ENCODE measurements around the gene SFMBT2.

SFMBT2 gene

GRCh38 chr10:7152341-7152740 lies 258.5 kb downstream of the SFMBT2 start:
- Histone ChIP-seq H3K36me3 (ENCODE audit: control insufficient read depth in 1 of 2, insufficient read depth in 2 of 2, low read length in 2 of 2) (no peaks in the 10 kb centered on the region), H3K4me1 (ENCODE audit: control insufficient read depth in 1 of 2, insufficient read depth in 2 of 2, low read length in 2 of 2) (no peaks in the 10 kb centered on the region), H3K4me3 (ENCODE audit: low read depth in 1 of 2, low read length in 2 of 2) (no peak overlapping the region), H3K9me3 (ENCODE audit: control insufficient read depth in 1 of 2, low read length in 2 of 2) (no peaks in the 10 kb centered on the region), H3K27me3 (ENCODE audit: low read depth, low read length) (no peaks in the 10 kb centered on the region), H3K27ac (ENCODE audit: low read length) (no peak overlapping the region)

- H3K4me1 ChIP-seq (ENCODE audit: control insufficient read depth in 1 of 2, insufficient read depth in 2 of 2, low read length in 2 of 2) = no peaks in the 10 kb centered on the region
- no peaks in the 10 kb centered on the region for H3K27me3 ChIP-seq (ENCODE audit: low read depth, low read length)
- H3K36me3 ChIP-seq (ENCODE audit: control insufficient read depth in 1 of 2, insufficient read depth in 2 of 2, low read length in 2 of 2) = no peaks in the 10 kb centered on the region
- no peaks in the 10 kb centered on the region for H3K9me3 ChIP-seq (ENCODE audit: control insufficient read depth in 1 of 2, low read length in 2 of 2)
- H3K4me3 ChIP-seq (ENCODE audit: low read depth in 1 of 2, low read length in 2 of 2) = no peak overlapping the region
- no peak overlapping the region for H3K27ac ChIP-seq (ENCODE audit: low read length)
Measured at GRCh38 chr10:7151538-7151937, 259.3 kb downstream of the SFMBT2 start.

DNA sequence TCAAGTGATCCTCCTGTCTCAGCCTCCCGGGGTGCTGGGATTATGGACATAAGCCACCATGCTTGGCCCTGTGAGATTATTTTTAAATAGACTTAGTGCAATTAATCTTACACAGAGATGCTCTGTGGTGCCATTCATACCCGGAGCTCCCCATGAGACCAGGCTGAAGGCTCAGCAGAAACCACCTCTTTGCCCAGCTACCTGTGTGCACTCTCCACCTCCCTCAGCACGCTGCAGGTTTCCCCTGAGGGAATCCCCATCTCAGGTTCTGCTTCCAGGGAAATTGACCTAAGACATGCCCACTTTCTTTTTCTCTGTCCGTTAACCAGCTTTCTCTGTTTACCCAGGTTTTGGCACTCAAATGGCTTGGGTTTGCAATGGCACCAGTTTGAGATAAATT lies 260.5 kb downstream of the SFMBT2 start:
- Histone ChIP-seq H3K4me1 (ENCODE audit: control insufficient read depth in 1 of 2, insufficient read depth in 2 of 2, low read length in 2 of 2) (no peaks in the 10 kb centered on the region), H3K4me3 (ENCODE audit: low read depth in 1 of 2, low read length in 2 of 2) (no peak overlapping the region), H3K27ac (ENCODE audit: low read length) (no peak overlapping the region), H3K36me3 (ENCODE audit: control insufficient read depth in 1 of 2, insufficient read depth in 2 of 2, low read length in 2 of 2) (no peaks in the 10 kb centered on the region), H3K27me3 (ENCODE audit: low read depth, low read length) (no peaks in the 10 kb centered on the region), H3K9me3 (ENCODE audit: control insufficient read depth in 1 of 2, low read length in 2 of 2) (no peaks in the 10 kb centered on the region)

DNA sequence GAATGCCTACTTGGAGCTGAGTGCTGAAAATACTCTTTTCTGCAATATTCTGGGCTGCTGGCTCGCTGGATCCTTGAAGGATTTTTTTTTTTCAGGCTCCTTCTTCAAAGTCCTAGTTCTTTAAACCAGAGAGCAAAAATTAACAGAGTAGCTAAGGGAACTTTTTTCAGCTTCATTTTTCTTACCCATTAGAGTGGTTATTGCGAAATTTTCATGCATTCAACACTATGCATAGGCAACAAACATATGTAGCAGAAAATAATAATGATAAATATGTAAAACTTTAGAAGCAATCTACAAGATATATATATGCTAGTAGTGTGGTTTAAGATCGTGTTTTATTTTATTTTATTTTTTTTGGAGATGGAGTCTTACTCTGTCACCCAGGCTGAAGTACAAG lies 264.6 kb downstream of the SFMBT2 start:
- Histone ChIP-seq H3K36me3 (ENCODE audit: control insufficient read depth in 1 of 2, insufficient read depth in 2 of 2, low read length in 2 of 2) (no peaks in the 10 kb centered on the region), H3K9me3 (ENCODE audit: control insufficient read depth in 1 of 2, low read length in 2 of 2) (no peaks in the 10 kb centered on the region), H3K27ac (ENCODE audit: low read length) (no peak overlapping the region), H3K4me3 (ENCODE audit: low read depth in 1 of 2, low read length in 2 of 2) (no peak overlapping the region), H3K27me3 (ENCODE audit: low read depth, low read length) (no peaks in the 10 kb centered on the region), H3K4me1 (ENCODE audit: control insufficient read depth in 1 of 2, insufficient read depth in 2 of 2, low read length in 2 of 2) (no peaks in the 10 kb centered on the region)

GRCh38 chr10:7136016-7136415 lies 274.8 kb downstream of the SFMBT2 start:
- Histone ChIP-seq H3K27ac (ENCODE audit: low read length) (no peak overlapping the region), H3K9me3 (ENCODE audit: control insufficient read depth in 1 of 2, low read length in 2 of 2) (no peaks in the 10 kb centered on the region), H3K4me1 (ENCODE audit: control insufficient read depth in 1 of 2, insufficient read depth in 2 of 2, low read length in 2 of 2) (no peaks in the 10 kb centered on the region), H3K27me3 (ENCODE audit: low read depth, low read length) (no peaks in the 10 kb centered on the region), H3K36me3 (ENCODE audit: control insufficient read depth in 1 of 2, insufficient read depth in 2 of 2, low read length in 2 of 2) (no peaks in the 10 kb centered on the region), H3K4me3 (ENCODE audit: low read depth in 1 of 2, low read length in 2 of 2) (no peak overlapping the region)

DNA sequence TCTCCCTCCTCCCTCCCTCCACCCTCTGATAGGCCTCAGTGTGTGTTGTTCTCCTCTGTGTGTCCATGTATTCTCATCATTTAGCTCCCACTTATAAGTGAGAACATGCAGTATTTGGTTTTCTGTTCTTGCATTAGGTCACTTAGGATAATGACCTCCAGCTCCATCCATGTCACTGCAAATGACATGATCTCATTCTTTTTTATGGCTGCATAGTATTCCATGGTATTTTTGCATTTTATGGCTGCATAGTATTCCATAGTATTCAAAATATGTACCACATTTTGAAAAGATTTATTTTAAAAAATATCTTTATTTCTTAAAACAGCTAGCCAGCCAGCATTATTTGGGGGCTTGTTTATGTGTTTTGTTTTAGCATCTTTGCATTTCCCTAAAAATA lies 275.6 kb downstream of the SFMBT2 start:
- Histone ChIP-seq H3K36me3 (ENCODE audit: control insufficient read depth in 1 of 2, insufficient read depth in 2 of 2, low read length in 2 of 2) (no peaks in the 10 kb centered on the region), H3K4me3 (ENCODE audit: low read depth in 1 of 2, low read length in 2 of 2) (no peak overlapping the region), H3K27me3 (ENCODE audit: low read depth, low read length) (no peaks in the 10 kb centered on the region), H3K9me3 (ENCODE audit: control insufficient read depth in 1 of 2, low read length in 2 of 2) (no peaks in the 10 kb centered on the region), H3K27ac (ENCODE audit: low read length) (no peak overlapping the region), H3K4me1 (ENCODE audit: control insufficient read depth in 1 of 2, insufficient read depth in 2 of 2, low read length in 2 of 2) (no peaks in the 10 kb centered on the region)

DNA sequence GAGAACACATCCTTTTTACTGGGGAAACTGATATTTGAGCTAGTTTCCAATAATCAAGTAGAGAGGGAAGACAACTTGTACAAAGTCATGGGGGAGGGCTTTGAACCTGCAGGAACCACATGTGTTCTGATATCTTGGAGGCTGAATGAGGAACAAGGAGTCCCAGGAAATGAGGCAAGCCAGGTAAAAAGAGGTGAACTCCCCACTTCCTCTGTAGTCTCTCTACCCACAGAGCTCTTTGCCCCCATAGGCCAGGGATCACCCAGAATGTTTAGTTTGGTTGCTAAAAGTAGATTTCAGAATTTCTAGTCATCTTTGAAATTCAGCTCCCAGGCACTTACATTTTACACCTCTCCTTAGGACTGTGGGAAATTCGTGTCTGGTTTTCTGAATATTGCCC lies 276.4 kb downstream of the SFMBT2 start:
- no peaks in the 10 kb centered on the region for H3K36me3 ChIP-seq (ENCODE audit: control insufficient read depth in 1 of 2, insufficient read depth in 2 of 2, low read length in 2 of 2)
- no peaks in the 10 kb centered on the region for H3K9me3 ChIP-seq (ENCODE audit: control insufficient read depth in 1 of 2, low read length in 2 of 2)
- no peaks in the 10 kb centered on the region for H3K27me3 ChIP-seq (ENCODE audit: low read depth, low read length)
- H3K27ac ChIP-seq (ENCODE audit: low read length) = no peak overlapping the region
- H3K4me1 ChIP-seq (ENCODE audit: control insufficient read depth in 1 of 2, insufficient read depth in 2 of 2, low read length in 2 of 2) = no peaks in the 10 kb centered on the region
- H3K4me3 ChIP-seq (ENCODE audit: low read depth in 1 of 2, low read length in 2 of 2) = no peak overlapping the region

- no peak overlapping the region for H3K4me3 ChIP-seq (ENCODE audit: low read depth in 1 of 2, low read length in 2 of 2)
- H3K27me3 ChIP-seq (ENCODE audit: low read depth, low read length) = no peaks in the 10 kb centered on the region
- no peaks in the 10 kb centered on the region for H3K9me3 ChIP-seq (ENCODE audit: control insufficient read depth in 1 of 2, low read length in 2 of 2)
- no peaks in the 10 kb centered on the region for H3K36me3 ChIP-seq (ENCODE audit: control insufficient read depth in 1 of 2, insufficient read depth in 2 of 2, low read length in 2 of 2)
- no peaks in the 10 kb centered on the region for H3K4me1 ChIP-seq (ENCODE audit: control insufficient read depth in 1 of 2, insufficient read depth in 2 of 2, low read length in 2 of 2)
- no peak overlapping the region for H3K27ac ChIP-seq (ENCODE audit: low read length)
Measured at GRCh38 chr10:7133958-7134357, 276.9 kb downstream of the SFMBT2 start.

DNA sequence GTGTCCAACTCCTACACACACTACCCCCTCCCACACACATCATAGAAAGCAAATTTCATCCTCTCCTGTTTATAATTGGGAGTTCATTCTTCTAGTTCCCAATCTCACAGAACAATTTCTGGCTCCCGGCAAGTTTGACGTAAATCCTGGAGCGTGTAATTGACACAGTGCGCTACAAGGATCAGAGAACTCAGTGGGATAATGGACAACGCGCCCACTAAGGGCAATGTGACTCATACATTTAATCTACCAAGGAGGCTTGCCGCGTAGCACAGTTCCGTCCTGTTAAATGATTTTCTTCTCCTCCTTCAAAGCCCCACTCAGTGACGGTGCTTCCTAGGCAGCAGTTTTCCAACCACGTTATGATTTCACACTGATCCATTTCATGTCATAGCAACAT lies 277.6 kb downstream of the SFMBT2 start:
- no peaks in the 10 kb centered on the region for H3K4me1 ChIP-seq (ENCODE audit: control insufficient read depth in 1 of 2, insufficient read depth in 2 of 2, low read length in 2 of 2)
- H3K27ac ChIP-seq (ENCODE audit: low read length) = no peak overlapping the region
- H3K36me3 ChIP-seq (ENCODE audit: control insufficient read depth in 1 of 2, insufficient read depth in 2 of 2, low read length in 2 of 2) = no peaks in the 10 kb centered on the region
- no peaks in the 10 kb centered on the region for H3K9me3 ChIP-seq (ENCODE audit: control insufficient read depth in 1 of 2, low read length in 2 of 2)
- no peaks in the 10 kb centered on the region for H3K27me3 ChIP-seq (ENCODE audit: low read depth, low read length)
- H3K4me3 ChIP-seq (ENCODE audit: low read depth in 1 of 2, low read length in 2 of 2) = no peak overlapping the region

DNA sequence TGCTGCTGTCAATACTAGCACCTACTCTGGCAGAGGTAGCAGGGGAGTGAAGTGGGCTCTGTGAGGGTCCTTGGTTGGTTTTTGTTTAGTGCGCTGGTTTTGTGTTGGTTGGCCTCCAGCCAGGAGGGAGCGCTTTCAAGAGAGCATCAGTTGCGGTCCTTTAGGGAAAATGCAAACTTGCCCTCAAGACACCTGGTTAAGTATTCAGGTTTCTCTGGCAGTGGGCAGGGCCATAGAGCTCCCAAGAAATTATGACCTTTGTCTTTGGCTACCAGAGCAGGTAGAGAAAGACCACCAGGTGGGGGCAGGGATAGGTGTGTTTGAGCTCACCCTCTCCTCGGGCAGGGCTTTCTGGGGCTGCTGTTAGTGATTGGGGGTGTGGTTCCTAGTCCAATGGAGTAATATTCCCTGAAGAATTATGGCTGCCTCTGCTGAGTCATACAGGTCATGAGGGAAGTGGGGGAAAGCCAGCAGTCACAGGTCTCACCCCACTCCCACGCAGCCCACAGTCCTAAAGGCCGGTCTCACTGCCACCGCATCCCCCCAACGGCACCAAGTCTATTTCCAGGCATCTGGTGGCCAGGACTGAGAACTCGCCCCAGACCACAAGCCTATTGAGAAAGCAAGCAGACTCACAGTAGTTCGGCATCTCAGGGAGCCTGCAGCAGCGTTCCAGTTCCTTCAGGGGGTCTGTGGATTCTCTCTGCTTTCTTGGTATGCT lies 280.5 kb downstream of the SFMBT2 start:
- Histone ChIP-seq H3K27ac (ENCODE audit: low read length) (no peak overlapping the region), H3K36me3 (ENCODE audit: control insufficient read depth in 1 of 2, insufficient read depth in 2 of 2, low read length in 2 of 2) (no peaks in the 10 kb centered on the region), H3K4me3 (ENCODE audit: low read depth in 1 of 2, low read length in 2 of 2) (no peak overlapping the region), H3K27me3 (ENCODE audit: low read depth, low read length) (no peaks in the 10 kb centered on the region), H3K9me3 (ENCODE audit: control insufficient read depth in 1 of 2, low read length in 2 of 2) (no peaks in the 10 kb centered on the region), H3K4me1 (ENCODE audit: control insufficient read depth in 1 of 2, insufficient read depth in 2 of 2, low read length in 2 of 2) (no peaks in the 10 kb centered on the region)

- H3K9me3 ChIP-seq (ENCODE audit: control insufficient read depth in 1 of 2, low read length in 2 of 2) = no peaks in the 10 kb centered on the region
- H3K36me3 ChIP-seq (ENCODE audit: control insufficient read depth in 1 of 2, insufficient read depth in 2 of 2, low read length in 2 of 2) = no peaks in the 10 kb centered on the region
Measured at GRCh38 chr10:7123774-7124173, 287.1 kb downstream of the SFMBT2 start.

DNA sequence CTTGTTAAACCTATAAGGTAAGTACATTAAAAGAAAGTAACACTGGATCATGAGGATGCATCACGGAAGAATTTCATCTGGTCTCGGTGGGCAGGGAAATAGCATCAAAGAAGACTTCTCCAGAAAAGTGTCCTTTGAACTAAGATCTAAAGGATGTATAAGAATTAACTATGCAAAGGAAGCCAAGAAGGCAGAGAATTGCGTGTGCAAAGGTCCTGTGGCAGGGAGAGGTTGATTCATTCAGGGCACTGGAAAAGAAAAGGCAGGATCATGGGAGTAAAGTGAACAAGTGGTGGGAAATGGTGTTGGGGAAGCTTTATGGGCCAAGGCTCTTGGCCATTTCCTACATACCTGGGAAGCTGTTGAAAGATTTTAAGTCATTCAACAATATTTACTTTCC lies 288.3 kb downstream of the SFMBT2 start:
- Histone ChIP-seq H3K4me3 (ENCODE audit: low read depth in 1 of 2, low read length in 2 of 2) (no peak overlapping the region), H3K36me3 (ENCODE audit: control insufficient read depth in 1 of 2, insufficient read depth in 2 of 2, low read length in 2 of 2) (no peaks in the 10 kb centered on the region), H3K27me3 (ENCODE audit: low read depth, low read length) (peaks cover 4% of the 10 kb centered on the region), H3K4me1 (ENCODE audit: control insufficient read depth in 1 of 2, insufficient read depth in 2 of 2, low read length in 2 of 2) (no peaks in the 10 kb centered on the region), H3K9me3 (ENCODE audit: control insufficient read depth in 1 of 2, low read length in 2 of 2) (no peaks in the 10 kb centered on the region), H3K27ac (ENCODE audit: low read length) (no peak overlapping the region)

More at GRCh38 chr10:7123774-7124173, 287.1 kb downstream of the SFMBT2 start:
- H3K4me1 ChIP-seq (ENCODE audit: control insufficient read depth in 1 of 2, insufficient read depth in 2 of 2, low read length in 2 of 2) = no peaks in the 10 kb centered on the region
- H3K27ac ChIP-seq (ENCODE audit: low read length) = no peak overlapping the region
- no peak overlapping the region for H3K4me3 ChIP-seq (ENCODE audit: low read depth in 1 of 2, low read length in 2 of 2)
- peaks cover 4% of the 10 kb centered on the region for H3K27me3 ChIP-seq (ENCODE audit: low read depth, low read length)

All from muscle layer of duodenum (tissue), 2 donors.